GM23338 (cell line): ENCODE results near the gene ACOX3.
"Not testable (repeated sequence)": the region's sequence is repeated elsewhere in the genome, so short reads cannot be mapped to it uniquely, and the experiment has no call there.

Experiments used
- CREB1 ChIP-seq: fragments of 250-450 bp; sonication (Bioruptor Pico); IDR thresholded peaks from 2 replicates; pipeline ENCODE4 v1.5.0; 2020; ENCODE audit warnings: low read depth, mild to moderate bottlenecking, moderate library complexity
- CTCF ChIP-seq, 2 experiments: fragments of 200-600 bp in 1 of 2; sonication (generic) in 1 of 2; conservative IDR thresholded peaks; 2 replicates each; pipeline versions ENCODE4 v1.5.1 to v1.6.1; 2016 to 2017; ENCODE audit warnings: antibody characterized with exemption in 2 of 2, low read depth in 2 of 2, mild to moderate bottlenecking in 2 of 2, moderate library complexity in 1 of 2
- ETS1 ChIP-seq: IDR thresholded peaks from 2 replicates; pipeline ENCODE4 v1.6.1; 2016; ENCODE audit warnings: antibody characterized with exemption
- EZH2 ChIP-seq: fragments of 200-600 bp; sonication (generic); IDR thresholded peaks from one replicate; pipeline ENCODE4 v1.8.0; 2017; ENCODE audit warnings: antibody characterized with exemption, mild to moderate bottlenecking, low read depth; ENCODE audit not compliant: unreplicated experiment
- EZH2phosphoT487 ChIP-seq: fragments of 200-600 bp; sonication (generic); IDR thresholded peaks from one replicate; pipeline ENCODE4 v1.8.1; 2018; ENCODE audit warnings: antibody characterized with exemption; ENCODE audit not compliant: unreplicated experiment
- JUNB ChIP-seq: IDR thresholded peaks from one replicate; pipeline ENCODE4 v1.6.1; 2016; ENCODE audit warnings: antibody characterized with exemption; ENCODE audit not compliant: unreplicated experiment
- NANOG ChIP-seq: IDR thresholded peaks from 2 replicates; pipeline ENCODE4 v1.6.1; 2016; ENCODE audit warnings: antibody characterized with exemption, borderline replicate concordance
- POLR2AphosphoS5 ChIP-seq: IDR thresholded peaks from 2 replicates; pipeline ENCODE4 v1.6.1; 2016; ENCODE audit warnings: antibody characterized with exemption, low read depth
- STAT1 ChIP-seq: IDR thresholded peaks from one replicate; pipeline ENCODE4 v1.6.1; 2016; ENCODE audit warnings: antibody characterized with exemption; ENCODE audit not compliant: unreplicated experiment
- ZNF331 ChIP-seq: fragments of 250-450 bp; sonication (Bioruptor Pico); IDR thresholded peaks from 2 replicates; pipeline ENCODE4 v1.5.0; 2020; ENCODE audit warnings: low read depth, mild to moderate bottlenecking, moderate library complexity
- TF ChIP-seq, protein P1 (sequence below): IDR thresholded peaks from one replicate; pipeline ENCODE4 v1.6.1; 2018; ENCODE audit warnings: antibody characterized with exemption; ENCODE audit not compliant: unreplicated experiment
- TF ChIP-seq, protein P2 (sequence below): fragments of 250-450 bp; sonication (Bioruptor Pico); IDR thresholded peaks from 2 replicates; pipeline ENCODE4 v1.5.0; 2020; ENCODE audit warnings: mild to moderate bottlenecking, moderate library complexity

- peak; percentile 52 to 70 for TF ChIP-seq CTCF (conservative IDR thresholded peaks at IDR 0.05; ENCODE audit: low read depth in 2 of 2)
- TF ChIP-seq EZH2; EZH2phosphoT487; JUNB; POLR2AphosphoS5; ETS1; CREB1 (CRISPR knock-in tag); STAT1; ZNF331; NANOG: not testable (repeated sequence)
- TF ChIP-seq, protein P1, sequence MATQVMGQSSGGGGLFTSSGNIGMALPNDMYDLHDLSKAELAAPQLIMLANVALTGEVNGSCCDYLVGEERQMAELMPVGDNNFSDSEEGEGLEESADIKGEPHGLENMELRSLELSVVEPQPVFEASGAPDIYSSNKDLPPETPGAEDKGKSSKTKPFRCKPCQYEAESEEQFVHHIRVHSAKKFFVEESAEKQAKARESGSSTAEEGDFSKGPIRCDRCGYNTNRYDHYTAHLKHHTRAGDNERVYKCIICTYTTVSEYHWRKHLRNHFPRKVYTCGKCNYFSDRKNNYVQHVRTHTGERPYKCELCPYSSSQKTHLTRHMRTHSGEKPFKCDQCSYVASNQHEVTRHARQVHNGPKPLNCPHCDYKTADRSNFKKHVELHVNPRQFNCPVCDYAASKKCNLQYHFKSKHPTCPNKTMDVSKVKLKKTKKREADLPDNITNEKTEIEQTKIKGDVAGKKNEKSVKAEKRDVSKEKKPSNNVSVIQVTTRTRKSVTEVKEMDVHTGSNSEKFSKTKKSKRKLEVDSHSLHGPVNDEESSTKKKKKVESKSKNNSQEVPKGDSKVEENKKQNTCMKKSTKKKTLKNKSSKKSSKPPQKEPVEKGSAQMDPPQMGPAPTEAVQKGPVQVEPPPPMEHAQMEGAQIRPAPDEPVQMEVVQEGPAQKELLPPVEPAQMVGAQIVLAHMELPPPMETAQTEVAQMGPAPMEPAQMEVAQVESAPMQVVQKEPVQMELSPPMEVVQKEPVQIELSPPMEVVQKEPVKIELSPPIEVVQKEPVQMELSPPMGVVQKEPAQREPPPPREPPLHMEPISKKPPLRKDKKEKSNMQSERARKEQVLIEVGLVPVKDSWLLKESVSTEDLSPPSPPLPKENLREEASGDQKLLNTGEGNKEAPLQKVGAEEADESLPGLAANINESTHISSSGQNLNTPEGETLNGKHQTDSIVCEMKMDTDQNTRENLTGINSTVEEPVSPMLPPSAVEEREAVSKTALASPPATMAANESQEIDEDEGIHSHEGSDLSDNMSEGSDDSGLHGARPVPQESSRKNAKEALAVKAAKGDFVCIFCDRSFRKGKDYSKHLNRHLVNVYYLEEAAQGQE: not testable (repeated sequence)
- TF ChIP-seq, protein P2, sequence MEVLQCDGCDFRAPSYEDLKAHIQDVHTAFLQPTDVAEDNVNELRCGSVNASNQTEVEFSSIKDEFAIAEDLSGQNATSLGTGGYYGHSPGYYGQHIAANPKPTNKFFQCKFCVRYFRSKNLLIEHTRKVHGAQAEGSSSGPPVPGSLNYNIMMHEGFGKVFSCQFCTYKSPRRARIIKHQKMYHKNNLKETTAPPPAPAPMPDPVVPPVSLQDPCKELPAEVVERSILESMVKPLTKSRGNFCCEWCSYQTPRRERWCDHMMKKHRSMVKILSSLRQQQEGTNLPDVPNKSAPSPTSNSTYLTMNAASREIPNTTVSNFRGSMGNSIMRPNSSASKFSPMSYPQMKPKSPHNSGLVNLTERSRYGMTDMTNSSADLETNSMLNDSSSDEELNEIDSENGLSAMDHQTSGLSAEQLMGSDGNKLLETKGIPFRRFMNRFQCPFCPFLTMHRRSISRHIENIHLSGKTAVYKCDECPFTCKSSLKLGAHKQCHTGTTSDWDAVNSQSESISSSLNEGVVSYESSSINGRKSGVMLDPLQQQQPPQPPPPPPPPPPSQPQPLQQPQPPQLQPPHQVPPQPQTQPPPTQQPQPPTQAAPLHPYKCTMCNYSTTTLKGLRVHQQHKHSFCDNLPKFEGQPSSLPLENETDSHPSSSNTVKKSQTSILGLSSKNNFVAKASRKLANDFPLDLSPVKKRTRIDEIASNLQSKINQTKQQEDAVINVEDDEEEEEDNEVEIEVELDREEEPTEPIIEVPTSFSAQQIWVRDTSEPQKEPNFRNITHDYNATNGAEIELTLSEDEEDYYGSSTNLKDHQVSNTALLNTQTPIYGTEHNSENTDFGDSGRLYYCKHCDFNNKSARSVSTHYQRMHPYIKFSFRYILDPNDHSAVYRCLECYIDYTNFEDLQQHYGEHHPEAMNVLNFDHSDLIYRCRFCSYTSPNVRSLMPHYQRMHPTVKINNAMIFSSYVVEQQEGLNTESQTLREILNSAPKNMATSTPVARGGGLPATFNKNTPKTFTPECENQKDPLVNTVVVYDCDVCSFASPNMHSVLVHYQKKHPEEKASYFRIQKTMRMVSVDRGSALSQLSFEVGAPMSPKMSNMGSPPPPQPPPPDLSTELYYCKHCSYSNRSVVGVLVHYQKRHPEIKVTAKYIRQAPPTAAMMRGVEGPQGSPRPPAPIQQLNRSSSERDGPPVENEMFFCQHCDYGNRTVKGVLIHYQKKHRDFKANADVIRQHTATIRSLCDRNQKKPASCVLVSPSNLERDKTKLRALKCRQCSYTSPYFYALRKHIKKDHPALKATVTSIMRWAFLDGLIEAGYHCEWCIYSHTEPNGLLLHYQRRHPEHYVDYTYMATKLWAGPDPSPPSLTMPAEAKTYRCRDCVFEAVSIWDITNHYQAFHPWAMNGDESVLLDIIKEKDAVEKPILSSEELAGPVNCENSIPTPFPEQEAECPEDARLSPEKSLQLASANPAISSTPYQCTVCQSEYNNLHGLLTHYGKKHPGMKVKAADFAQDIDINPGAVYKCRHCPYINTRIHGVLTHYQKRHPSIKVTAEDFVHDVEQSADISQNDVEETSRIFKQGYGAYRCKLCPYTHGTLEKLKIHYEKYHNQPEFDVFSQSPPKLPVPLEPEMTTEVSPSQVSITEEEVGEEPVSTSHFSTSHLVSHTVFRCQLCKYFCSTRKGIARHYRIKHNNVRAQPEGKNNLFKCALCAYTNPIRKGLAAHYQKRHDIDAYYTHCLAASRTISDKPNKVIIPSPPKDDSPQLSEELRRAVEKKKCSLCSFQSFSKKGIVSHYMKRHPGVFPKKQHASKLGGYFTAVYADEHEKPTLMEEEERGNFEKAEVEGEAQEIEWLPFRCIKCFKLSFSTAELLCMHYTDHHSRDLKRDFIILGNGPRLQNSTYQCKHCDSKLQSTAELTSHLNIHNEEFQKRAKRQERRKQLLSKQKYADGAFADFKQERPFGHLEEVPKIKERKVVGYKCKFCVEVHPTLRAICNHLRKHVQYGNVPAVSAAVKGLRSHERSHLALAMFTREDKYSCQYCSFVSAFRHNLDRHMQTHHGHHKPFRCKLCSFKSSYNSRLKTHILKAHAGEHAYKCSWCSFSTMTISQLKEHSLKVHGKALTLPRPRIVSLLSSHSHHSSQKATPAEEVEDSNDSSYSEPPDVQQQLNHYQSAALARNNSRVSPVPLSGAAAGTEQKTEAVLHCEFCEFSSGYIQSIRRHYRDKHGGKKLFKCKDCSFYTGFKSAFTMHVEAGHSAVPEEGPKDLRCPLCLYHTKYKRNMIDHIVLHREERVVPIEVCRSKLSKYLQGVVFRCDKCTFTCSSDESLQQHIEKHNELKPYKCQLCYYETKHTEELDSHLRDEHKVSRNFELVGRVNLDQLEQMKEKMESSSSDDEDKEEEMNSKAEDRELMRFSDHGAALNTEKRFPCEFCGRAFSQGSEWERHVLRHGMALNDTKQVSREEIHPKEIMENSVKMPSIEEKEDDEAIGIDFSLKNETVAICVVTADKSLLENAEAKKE (CRISPR knock-in tag): not testable (repeated sequence)
These were observed 33.6 kb downstream of the ACOX3 start for GRCh38 chr4:8406887-8407286.
